ENCODE data around the gene FAM151A. TPM values are rescaled to one million over a fixed set of nuclear protein-coding genes. Genes with fewer than 3 reads are reported as not detected.

FAM151A gene
- total RNA-seq, 4 donors from 2014 or later, result not detected

- no peaks in the 10 kb centered on the region for H3K36me3 ChIP-seq
- peaks cover 10 to 15% of the 10 kb centered on the region in 2 donors for H3K4me1 ChIP-seq
- H3K9me3 ChIP-seq, result no peaks in the 10 kb centered on the region
- H3K4me3 ChIP-seq (replicated peaks in 1 of 3), result no peak overlapping the region
- DNase-seq, result no peak
- intact Hi-C loops (cut with DNase I), result no loop called here
- H3K27ac ChIP-seq, result peak overlapping the region in 1 of 3 donors; percentile 39
- TF ChIP-seq CTCF (IDR thresholded peaks at IDR 0.05) (no peak), POLR2A (IDR thresholded peaks at IDR 0.05) (no peak)
- WGBS, 2 donors, result 92 to 93% methylated on average over 4 of the region's 4 CpGs
- H3K27me3 ChIP-seq, result no peaks in the 10 kb centered on the region
These were observed 58.2 kb downstream of the FAM151A start for GRCh38 chr1:54565113-54565501.

- TF ChIP-seq POLR2A (IDR thresholded peaks at IDR 0.05), result no peak
- TF ChIP-seq CTCF (IDR thresholded peaks at IDR 0.05), result no peak
- Histone ChIP-seq H3K4me1 (peaks cover 16 to 19% of the 10 kb centered on the region in 2 donors), H3K9me3 (no peaks in the 10 kb centered on the region), H3K36me3 (no peaks in the 10 kb centered on the region), H3K27me3 (no peaks in the 10 kb centered on the region), H3K27ac (peak overlapping the region in 2 of 3 donors; percentile 4 to 39), H3K4me3 (replicated peaks in 1 of 3) (no peak overlapping the region)
- DNase-seq, result peak; percentile 85 to 87
- intact Hi-C loops (cut with DNase I), result no loop called here
- WGBS, 2 donors, result 53 to 59% methylated on average over 16 to 17 of the region's 17 CpGs
These were observed 58.8 kb downstream of the FAM151A start for GRCh38 chr1:54564312-54565112.

- H3K27me3 ChIP-seq, result no peaks in the 10 kb centered on the region
- no peak overlapping the region for H3K4me3 ChIP-seq (replicated peaks in 1 of 3)
- peak overlapping the region in 2 of 3 donors; percentile 37 to 63 for H3K27ac ChIP-seq
- no peak for DNase-seq
- H3K9me3 ChIP-seq, result no peaks in the 10 kb centered on the region
- TF ChIP-seq CTCF (IDR thresholded peaks at IDR 0.05), result no peak
- no peak for TF ChIP-seq POLR2A (IDR thresholded peaks at IDR 0.05)
- H3K36me3 ChIP-seq, result no peaks in the 10 kb centered on the region
- intact Hi-C loops (cut with DNase I), result no loop called here
- peaks cover 30 to 31% of the 10 kb centered on the region in 2 donors for H3K4me1 ChIP-seq
- WGBS, 2 donors, result 79 to 100% methylated on average over 3 of the region's 3 CpGs
These were observed 63.5 kb downstream of the FAM151A start for GRCh38 chr1:54559771-54560231.

Other genes starting within 250 kb of the FAM151A start
- 10 to 100 TPM; 15.4 to 23.0 (median 18.2) TPM for gene SSBP3, start 217.1 kb downstream of the FAM151A start, total RNA-seq
- gene ACOT11, start 75.3 kb downstream of the FAM151A start, total RNA-seq, result 10 to 100 TPM; 27.1 to 93.0 (median 70.5) TPM
- 10 to 100 TPM; 16.7 to 24.1 (median 20.8) TPM for gene MROH7, start 18.3 kb upstream of the FAM151A start, total RNA-seq
- gene TTC4, start 92.3 kb upstream of the FAM151A start, total RNA-seq, result 10 to 100 TPM; 12.6 to 26.0 (median 21.8) TPM
- 1 to 10 TPM; 4.8 to 7.4 (median 6.0) TPM for gene PARS2, start 141.0 kb upstream of the FAM151A start, total RNA-seq
- gene TTC22, start 177.8 kb upstream of the FAM151A start, total RNA-seq, result 10 to 100 TPM in 3 of 4 donors, 1 to 10 TPM in 1; 8.0 to 14.0 (median 11.1) TPM